Measurements from ENCODE around the gene IL36RN.

GRCh38 chr2:113015042-113015441, 44.0 kb upstream of the IL36RN start:
- TF ChIP-seq CTCF (IDR thresholded peaks at IDR 0.05): no peak
- no peak for TF ChIP-seq EP300 (IDR thresholded peaks at IDR 0.05)

Data from ovary (tissue), 3 donors.